ENCODE data around the gene MT3. TPM values are rescaled to one million over a fixed set of nuclear protein-coding genes. Genes with fewer than 3 reads are reported as not detected.
A peak's percentile ranks its signal among the peaks of the same experiment; 100 is the strongest.

MT3 gene
- total and polyA plus RNA-seq, 2 of the 13 experiments (the other 11 are each of a cell fraction or from before 2014, with no cell fraction given): not detected

GRCh38 chr16:56637814-56638750 lies 48.8 kb downstream of the MT3 start, which contains the start of gene MT1A (continued):
- TF ChIP-seq ZUFSP (CRISPR knock-in tag; IDR thresholded peaks at IDR 0.05; ENCODE audit: borderline replicate concordance) (no peak), KDM2A (CRISPR knock-in tag; IDR thresholded peaks at IDR 0.05; ENCODE audit: borderline replicate concordance, low read depth) (peak; percentile 58; the same call in 1 of the 2 replicates), GZF1 (CRISPR knock-in tag; IDR thresholded peaks at IDR 0.05) (no peak), ZNF670 (CRISPR knock-in tag; IDR thresholded peaks at IDR 0.05; ENCODE audit: borderline replicate concordance) (no peak), ARHGAP35 (CRISPR knock-in tag; IDR thresholded peaks at IDR 0.05; ENCODE audit: borderline replicate concordance) (no peak), MATR3 (CRISPR knock-in tag; IDR thresholded peaks at IDR 0.05) (no peak), USF2 (IDR thresholded peaks at IDR 0.05; ENCODE audit: low read depth, low read length) (no peak), USF2 (CRISPR knock-in tag; IDR thresholded peaks at IDR 0.05; ENCODE audit: borderline replicate concordance) (no peak), IRF2 (CRISPR knock-in tag; IDR thresholded peaks at IDR 0.05) (no peak), HHEX (CRISPR knock-in tag; IDR thresholded peaks at IDR 0.05) (no peak), ATF4 (CRISPR knock-in tag; IDR thresholded peaks at IDR 0.05) (no peak)
- TF ChIP-seq, protein P1, sequence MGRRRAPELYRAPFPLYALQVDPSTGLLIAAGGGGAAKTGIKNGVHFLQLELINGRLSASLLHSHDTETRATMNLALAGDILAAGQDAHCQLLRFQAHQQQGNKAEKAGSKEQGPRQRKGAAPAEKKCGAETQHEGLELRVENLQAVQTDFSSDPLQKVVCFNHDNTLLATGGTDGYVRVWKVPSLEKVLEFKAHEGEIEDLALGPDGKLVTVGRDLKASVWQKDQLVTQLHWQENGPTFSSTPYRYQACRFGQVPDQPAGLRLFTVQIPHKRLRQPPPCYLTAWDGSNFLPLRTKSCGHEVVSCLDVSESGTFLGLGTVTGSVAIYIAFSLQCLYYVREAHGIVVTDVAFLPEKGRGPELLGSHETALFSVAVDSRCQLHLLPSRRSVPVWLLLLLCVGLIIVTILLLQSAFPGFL (CRISPR knock-in tag; IDR thresholded peaks at IDR 0.05): no peak
- TF ChIP-seq, protein P2, sequence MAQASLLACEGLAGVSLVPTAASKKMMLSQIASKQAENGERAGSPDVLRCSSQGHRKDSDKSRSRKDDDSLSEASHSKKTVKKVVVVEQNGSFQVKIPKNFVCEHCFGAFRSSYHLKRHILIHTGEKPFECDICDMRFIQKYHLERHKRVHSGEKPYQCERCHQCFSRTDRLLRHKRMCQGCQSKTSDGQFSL (CRISPR knock-in tag; IDR thresholded peaks at IDR 0.05): no peak
- TF ChIP-seq, protein P3, sequence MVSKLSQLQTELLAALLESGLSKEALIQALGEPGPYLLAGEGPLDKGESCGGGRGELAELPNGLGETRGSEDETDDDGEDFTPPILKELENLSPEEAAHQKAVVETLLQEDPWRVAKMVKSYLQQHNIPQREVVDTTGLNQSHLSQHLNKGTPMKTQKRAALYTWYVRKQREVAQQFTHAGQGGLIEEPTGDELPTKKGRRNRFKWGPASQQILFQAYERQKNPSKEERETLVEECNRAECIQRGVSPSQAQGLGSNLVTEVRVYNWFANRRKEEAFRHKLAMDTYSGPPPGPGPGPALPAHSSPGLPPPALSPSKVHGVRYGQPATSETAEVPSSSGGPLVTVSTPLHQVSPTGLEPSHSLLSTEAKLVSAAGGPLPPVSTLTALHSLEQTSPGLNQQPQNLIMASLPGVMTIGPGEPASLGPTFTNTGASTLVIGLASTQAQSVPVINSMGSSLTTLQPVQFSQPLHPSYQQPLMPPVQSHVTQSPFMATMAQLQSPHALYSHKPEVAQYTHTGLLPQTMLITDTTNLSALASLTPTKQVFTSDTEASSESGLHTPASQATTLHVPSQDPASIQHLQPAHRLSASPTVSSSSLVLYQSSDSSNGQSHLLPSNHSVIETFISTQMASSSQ (IDR thresholded peaks at IDR 0.05; ENCODE audit: low read depth): no peak
- TF ChIP-seq, protein P3 (CRISPR knock-in tag; IDR thresholded peaks at IDR 0.05; ENCODE audit: borderline replicate concordance): 0 out of 2 replicates have a peak, but pooled peaks have one; percentile 27

Data from HepG2 (cell line).